Coronary artery (tissue), 2 donors: ENCODE results near the gene PPP1R1A.
A peak's percentile ranks its signal among the peaks of the same experiment; 100 is the strongest.

ENCODE experiments used
- DNase-seq: peaks from one replicate; pipeline ENCODE4 v3.0.0-alpha.2; 2017; ENCODE audit warnings: low spot score
- H3K27ac ChIP-seq, 2 donors: fragments of 200-600 bp; sonication (generic); one replicate each; pipeline ENCODE4 v1.5.1; 2016 to 2019
- H3K4me3 ChIP-seq: fragments of 200-600 bp; sonication (generic); 2 replicates; pipeline ENCODE4 v1.5.1; 2016; ENCODE audit warnings: mild to moderate bottlenecking, moderate library complexity
- CTCF ChIP-seq: fragments of 200-600 bp; sonication (generic); IDR thresholded peaks from one replicate; pipeline ENCODE4 v1.5.1; 2019; ENCODE audit warnings: antibody characterized with exemption

PPP1R1A gene

GRCh38 chr12:54558311-54558710, 30.1 kb downstream of the PPP1R1A start:
- Histone ChIP-seq H3K4me3 (no peak overlapping the region), H3K27ac (no peak overlapping the region)
- no peak for DNase-seq
- TF ChIP-seq CTCF, result no peak

GRCh38 chr12:54555670-54556257, 32.7 kb downstream of the PPP1R1A start:
- H3K27ac ChIP-seq, result no peak overlapping the region
- H3K4me3 ChIP-seq, result no peak overlapping the region
- DNase-seq, result no peak
- no peak for TF ChIP-seq CTCF

- DNase-seq, result no peak
- TF ChIP-seq CTCF, result no peak
- Histone ChIP-seq H3K4me3 (peak overlapping the region; percentile 76), H3K27ac (no peak overlapping the region)
Observed at GRCh38 chr12:54549774-54550451, 38.5 kb downstream of the PPP1R1A start.

- TF ChIP-seq CTCF, result no peak
- Histone ChIP-seq H3K4me3 (no peak overlapping the region), H3K27ac (no peak overlapping the region)
- DNase-seq, result no peak
Observed at GRCh38 chr12:54546511-54546910, 41.9 kb downstream of the PPP1R1A start.

- no peak overlapping the region for H3K4me3 ChIP-seq
- no peak for DNase-seq
- no peak overlapping the region for H3K27ac ChIP-seq
- TF ChIP-seq CTCF, result no peak
Observed at GRCh38 chr12:54544743-54545142, 43.7 kb downstream of the PPP1R1A start.

GRCh38 chr12:54543526-54543925, 44.9 kb downstream of the PPP1R1A start:
- TF ChIP-seq CTCF, result no peak
- no peak for DNase-seq
- Histone ChIP-seq H3K27ac (no peak overlapping the region), H3K4me3 (no peak overlapping the region)

- H3K4me3 ChIP-seq, result no peak overlapping the region
- no peak for DNase-seq
- no peak overlapping the region for H3K27ac ChIP-seq
- no peak for TF ChIP-seq CTCF
Observed at GRCh38 chr12:54541751-54542290, 46.6 kb downstream of the PPP1R1A start.
